AG20443 (cell line): Measurements from ENCODE around the gene ZDHHC19.
A peak's percentile ranks its signal among the peaks of the same experiment; 100 is the strongest.
"Not testable (repeated sequence)": the region's sequence is repeated elsewhere in the genome, so short reads cannot be mapped to it uniquely, and the experiment has no call there.

Experiments used
- DNase-seq: peaks from one replicate; pipeline ENCODE4 v3.0.0; 2012; ENCODE audit warnings: low spot score, mixed read lengths

ZDHHC19 gene

DNA sequence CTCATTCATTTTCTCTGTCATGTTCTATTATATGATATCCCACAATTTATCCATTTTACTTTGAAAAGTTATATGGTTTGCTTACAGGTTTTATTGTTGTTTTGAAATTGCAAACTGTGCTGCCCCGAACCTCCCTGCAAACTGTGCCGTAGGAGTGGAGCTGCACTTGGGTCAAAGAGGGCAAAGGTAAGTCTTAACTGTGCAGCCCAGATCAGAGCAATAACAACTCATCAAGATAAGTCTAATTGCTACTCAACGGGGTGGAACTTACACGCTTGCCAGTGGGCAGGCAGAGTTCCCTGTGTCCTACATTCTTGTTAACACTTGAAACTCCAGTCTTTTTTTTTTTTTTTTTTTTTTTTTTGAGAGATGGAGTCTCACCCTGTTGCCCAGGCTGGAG, 33.2 kb downstream of the ZDHHC19 start:
- peak; percentile 4 for DNase-seq

DNA sequence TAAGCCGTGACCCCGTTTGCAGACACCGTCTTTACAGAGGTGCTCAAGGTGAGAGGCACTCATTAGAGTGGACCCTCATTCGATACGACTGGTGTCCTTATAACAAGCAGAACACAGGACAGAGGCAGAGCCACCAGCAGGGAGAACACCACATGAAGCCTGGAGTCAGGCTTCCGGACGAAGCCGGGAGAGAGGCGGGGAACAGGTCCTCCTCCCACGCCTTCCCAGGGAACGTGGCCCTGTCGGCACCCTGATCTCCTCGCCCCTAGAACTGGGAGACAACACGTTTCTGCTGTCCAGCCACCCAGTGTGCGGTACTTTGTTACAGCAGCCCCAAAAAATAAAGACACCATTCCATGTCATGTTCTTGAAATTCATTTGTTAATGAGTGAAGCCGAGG, 33.6 kb downstream of the ZDHHC19 start:
- no peak for DNase-seq

DNA sequence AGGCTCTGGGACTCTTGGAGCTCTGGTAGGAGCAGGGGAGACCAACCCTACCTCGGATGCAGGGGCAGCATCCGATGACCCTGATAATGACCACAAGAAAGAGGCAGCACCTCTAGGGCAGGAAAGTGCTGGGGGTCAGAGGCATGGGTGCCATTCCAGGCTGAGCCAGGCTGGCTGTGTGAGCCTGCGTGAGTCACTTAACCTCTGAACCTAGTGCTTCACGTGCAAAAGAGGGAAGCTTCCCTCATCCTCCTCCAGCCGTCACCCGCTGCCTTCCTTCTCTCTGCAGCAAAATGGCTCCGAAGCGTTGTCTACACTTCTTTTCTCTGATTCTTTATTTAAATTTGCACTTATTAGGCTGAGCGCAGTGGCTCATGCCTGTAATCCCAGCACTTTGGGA, 35.5 kb downstream of the ZDHHC19 start:
- DNase-seq, result no peak

DNA sequence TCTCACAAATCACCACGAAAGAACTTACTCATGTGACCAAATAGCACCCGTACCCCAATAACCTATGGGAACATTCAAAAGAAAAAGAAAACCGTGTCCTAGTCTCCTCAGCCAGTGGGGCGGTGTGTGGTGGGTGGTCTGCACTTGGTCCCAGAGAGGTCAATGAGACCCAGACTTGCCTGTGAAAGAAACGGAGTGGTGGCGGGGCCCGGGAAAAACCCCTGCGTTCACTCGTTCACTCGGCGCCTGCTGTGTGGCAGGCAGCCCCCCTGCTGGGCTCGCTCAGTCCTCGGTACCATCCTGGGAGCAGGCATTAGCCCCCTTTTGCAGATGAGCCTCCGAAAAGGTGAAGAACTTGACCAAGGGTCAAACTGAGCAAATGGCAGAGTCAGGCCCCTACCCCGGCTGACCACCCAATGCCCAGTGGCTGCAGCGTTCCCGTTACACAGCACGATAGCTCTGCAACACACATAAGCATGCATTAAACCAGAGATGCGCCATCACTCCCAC, 36.0 kb downstream of the ZDHHC19 start:
- no peak for DNase-seq

DNA sequence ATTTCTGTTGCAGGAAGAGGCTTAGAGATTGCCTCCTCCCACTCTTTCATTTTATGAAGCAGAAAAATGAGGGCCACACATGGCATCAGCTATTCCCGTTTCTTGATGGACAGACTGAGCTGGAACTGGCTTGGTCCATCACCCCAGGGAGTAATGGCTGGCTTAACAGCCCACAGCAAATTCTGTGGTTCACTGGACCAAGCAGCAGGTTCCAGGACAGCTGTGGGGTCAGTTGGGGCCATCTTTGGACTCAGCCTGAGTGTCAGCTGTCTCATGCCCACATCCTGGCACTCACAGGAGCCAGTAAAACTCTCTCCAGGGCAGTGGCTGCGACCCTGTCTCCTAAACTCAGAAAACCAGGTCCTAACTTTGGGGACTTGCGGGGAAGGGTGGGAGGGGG, 36.5 kb downstream of the ZDHHC19 start:
- DNase-seq, result no peak

DNA sequence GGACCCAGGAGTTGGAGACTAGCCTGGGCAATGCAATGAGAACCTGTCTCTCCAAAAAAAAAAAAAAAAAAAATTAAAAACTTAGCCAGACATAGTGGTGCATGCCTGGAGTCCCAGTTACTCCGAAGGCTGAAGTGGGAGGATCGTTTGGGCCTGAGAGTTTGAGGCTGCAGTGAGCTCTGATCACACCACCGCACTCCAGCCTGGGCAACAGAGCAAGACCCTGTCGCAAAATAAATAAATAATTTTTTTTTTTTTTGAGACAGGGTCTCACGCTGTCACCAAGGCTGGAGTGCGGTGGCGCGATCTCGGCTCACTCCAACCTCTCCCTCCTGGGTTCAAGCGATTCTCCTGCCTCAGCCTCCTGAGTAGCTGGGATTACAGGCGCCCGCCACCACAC, 40.9 kb downstream of the ZDHHC19 start:
- DNase-seq, result not testable (repeated sequence)

DNA sequence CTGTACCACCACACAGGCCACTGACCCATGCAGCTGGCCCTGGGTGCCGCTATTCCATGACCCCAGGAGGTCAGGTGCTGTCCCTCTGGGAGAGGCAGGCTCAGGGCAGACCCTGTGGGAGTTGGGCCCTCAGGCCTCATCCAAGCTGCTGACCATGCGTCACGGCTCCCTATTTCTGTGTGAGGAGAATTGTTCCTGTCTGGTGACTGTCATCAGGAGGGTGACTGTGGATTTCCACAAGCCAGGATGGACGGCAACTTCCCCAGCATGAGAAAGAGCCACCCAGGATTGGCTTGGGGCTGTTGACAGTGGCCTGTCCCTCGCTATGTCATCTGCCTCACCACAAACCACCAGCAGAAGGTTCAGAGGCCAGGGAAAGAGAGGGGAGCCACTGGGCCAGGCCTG, 41.4 kb downstream of the ZDHHC19 start:
- no peak for DNase-seq

DNA sequence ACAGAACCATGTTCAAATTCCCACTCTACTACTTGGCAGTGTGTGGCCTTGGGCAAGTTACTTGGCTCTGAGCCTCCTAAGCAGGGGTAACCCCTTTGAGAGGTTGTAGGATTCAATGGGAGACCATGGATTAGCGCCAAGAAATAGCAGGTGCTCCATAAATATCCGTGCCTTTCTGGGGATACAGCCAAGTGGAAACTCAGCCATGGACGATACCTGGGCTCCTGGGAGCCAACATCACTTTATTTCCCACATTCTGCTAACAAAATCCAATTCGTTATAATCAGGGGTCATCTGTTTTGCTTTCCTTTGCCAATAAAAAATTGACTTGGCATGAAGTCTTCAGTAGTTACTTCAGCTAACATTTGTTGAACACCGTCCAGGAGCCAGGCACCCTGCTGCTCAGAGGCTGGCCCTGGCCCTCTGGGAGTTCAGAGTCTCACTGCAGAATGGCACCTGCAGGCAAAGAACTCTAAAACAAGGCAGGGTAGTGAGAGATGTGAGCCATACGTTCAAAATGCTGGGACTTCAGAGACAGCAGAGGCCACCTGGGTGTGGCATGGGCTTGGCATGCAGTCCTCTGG, 42.3 kb downstream of the ZDHHC19 start:
- DNase-seq, result no peak

DNA sequence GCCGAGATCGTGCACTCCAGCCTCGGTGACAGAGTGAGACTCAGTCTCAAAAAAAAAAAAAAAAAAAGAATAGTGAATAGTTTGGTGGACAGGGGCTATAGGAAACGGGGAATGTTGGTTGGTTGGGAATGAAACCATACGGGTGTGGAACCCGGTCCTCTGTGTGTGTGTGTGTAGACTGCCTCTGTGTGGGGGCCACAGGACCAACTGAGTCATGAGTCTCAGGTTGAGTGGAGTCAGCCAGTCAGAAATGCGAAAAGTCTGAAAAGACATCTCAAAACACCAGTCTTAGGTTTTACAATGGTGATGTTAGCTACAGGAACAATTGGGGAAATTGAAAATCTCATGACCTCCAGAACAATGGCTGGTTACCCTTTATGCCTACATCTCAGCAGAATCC, 44.5 kb downstream of the ZDHHC19 start:
- DNase-seq, result no peak

DNA sequence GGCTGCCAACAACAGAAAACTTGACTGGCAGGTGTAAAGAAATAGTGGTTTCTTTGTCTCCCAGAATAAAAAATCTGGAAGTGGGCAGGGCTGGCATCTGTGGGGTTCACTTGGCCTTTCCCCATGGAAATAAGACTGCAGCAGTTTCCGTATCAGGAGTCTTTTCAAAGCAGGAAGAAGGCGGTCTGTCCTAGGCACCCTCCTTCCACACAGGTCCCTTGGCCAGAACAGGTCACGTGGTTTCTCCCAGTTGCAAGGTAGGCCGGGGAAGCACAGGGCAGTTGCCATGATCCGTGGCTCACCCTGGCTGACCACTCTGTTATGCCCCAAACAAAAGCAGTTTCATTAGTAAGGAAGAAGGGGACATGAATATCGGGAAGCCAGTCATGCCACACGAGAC, 45.4 kb downstream of the ZDHHC19 start:
- DNase-seq, result no peak

DNA sequence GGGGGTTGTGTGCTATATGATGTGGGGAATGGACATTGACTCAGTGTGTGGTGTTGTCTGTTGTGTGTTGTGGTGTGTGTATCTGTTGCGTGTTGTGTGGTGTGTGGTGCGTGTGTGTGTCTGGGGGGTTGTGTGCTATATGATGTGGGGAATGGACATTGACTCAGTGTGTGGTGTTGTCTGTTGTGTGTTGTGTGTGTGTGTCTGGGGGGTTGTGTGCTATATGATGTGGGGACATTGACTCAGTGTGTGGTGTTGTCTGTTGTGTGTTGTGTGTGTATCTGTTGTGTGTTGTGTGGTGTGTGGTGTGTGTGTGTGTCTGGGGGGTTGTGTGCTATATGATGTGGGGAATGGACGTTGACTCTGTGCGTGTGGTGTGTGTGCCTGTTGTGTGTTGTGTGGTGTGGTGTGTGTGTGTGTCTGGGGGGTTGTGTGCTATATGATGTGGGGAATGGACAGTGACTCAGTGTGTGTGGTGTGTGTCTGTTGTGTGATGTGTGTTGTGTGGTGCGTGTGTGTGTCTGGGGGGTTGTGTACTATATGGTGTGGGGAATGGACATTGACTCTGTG, 46.1 kb downstream of the ZDHHC19 start:
- DNase-seq, result not testable (repeated sequence)

DNA sequence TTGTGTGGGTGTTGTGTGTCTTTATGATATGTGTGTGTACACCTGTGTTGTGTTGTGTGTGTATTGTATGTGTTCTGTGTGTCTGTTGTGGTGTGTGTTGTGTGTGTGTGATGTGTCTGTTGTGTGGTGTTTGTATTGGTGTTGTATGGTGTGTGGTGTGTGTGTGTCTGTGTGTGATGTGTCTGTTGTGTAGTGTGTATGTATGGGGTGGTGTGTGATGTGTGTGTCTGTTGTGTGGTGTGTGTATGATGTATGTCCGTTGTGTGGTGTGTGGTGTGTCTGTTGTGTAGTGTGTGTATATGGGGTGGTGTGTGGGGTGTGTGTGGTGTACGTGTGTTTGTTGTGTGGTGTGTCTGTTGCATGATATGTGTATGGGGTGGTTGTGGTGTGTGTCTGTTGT, 46.6 kb downstream of the ZDHHC19 start:
- no peak for DNase-seq

DNA sequence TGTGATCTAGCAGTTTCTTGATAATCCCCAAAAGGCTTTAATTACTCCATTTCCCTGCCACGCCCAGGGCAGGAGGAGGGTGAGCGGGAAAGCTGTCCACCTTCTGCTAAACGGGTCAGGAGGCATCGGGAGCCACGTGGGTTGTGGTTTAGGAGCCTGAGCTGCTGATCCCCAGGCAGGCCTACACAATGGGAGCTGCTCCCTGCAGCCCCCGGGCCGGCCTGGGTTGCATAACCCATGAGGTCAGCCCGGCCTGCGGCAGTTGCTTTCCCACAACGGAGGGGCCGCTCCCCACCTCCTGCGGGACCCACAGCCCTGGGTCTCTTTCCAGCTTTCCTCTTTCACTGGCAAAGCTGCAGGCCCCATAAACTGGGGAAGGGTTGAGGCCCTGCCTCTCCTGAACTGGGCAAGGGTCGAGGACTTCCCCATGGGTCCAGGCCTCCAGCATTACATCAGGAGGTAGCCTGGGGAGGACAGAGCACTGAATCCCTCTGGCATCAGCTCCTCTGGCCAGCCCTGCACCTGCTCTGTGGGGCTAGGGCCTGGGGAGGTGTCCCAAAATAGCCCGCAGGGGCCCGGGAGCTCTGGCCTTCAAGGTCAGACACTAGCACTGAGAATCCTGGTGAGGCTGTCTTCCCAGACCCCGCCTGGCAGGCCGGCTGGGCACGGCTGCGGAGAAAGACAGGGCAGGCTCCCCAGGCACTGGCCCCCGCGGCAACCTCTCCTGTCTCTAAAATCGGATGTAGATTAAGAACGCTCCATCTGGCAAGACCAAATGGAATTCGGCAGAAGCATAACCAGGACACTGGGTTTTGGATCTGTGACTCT, 47.3 kb downstream of the ZDHHC19 start:
- DNase-seq, result no peak

DNA sequence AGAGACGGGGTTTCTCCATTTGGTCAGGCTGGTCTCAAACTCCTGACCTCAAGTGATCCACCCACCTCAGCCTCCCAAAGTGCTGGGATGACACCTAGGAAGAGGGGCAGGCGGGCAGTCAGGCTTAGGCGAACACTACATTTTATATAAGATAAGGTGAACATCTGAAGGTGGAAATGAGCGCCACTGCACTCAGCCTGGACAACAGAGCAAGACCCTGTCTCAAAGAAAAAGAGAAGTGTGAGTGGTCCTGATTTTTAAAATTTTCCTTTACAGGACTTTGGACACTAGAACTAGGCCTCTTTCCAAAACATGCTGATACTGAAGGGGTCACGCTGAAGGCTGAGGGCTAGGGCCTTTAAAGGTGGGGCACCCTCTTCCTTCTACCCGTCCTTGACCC, 48.0 kb downstream of the ZDHHC19 start:
- no peak for DNase-seq

DNA sequence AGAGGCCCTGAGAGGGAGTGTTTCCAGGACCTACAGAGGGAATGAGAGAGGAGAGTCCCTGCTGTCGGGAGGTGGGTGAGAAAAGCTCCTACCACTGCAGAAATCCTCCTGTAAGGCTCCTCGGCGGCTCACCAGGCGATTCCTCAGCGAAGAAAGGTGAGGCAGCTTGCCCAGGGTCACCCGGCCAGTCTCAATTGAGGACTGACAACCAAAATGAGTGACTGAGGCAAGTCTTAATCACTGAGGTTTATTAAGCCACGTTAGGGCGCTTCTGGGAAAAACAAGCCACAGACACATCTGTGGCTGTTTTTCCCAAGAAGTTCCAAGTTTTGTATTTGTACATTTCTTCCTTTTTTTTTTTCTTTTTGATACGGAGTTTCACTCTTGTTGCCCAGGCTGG, 48.5 kb downstream of the ZDHHC19 start:
- no peak for DNase-seq

DNA sequence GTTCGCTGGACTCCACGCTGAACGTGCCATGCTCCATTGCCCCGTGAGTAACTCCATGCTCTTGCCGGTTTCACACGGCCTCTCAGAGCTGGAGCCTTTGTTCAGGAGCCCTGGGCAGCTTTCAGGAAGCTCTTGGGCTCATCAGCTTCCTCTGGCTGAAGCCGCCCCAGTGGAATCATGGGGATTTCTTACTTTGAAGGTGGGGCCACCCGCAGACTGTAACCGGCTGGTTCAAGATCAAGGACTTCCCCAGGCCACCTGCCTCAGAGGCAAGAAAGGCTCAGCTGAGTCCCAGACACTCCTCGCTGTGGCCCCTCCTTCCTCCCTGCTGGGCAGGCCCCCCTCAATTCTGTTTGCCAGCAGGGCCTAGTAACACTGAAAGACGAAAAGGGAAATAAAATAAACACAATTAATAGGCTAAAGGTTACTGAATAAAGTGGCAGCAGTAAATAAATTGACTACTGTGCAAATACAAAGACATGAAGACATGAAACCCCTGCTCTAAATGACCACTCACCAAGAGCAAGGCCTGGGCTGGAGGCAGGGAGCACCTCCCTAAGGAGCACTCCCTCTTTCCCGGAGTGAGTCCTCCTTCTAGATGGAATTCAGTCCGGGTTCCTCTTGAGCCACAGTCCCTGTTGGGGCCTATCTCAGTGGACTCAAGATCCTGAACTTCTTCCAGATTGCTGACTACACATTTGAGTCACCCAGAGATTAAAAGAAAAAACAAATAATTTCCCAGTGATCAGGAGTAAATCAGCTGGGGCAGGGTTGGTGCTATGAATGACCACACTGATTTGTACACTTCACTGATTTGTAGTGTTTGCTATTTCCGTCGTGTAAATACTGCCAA, 51.0 kb downstream of the ZDHHC19 start:
- DNase-seq, result peak; percentile 71

DNA sequence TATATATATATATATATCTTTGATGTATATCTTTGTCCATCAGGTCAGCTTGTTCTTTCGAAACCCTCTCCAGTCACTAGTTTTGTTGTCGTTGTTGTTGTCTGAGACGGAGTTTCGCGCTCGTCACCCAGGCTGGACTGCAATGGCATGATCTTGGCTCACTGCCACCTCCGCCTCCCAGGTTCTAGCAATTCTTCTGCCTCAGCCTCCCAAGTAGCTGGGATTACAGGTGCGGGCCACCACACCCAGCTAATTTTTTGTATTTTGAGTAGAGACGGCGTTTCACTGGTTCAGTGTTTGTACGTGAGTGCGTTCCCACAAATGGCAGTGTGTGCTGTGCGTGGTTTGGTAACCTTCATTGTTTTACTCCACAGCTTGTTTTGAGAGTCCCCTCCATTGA, 51.7 kb downstream of the ZDHHC19 start:
- no peak for DNase-seq

DNA sequence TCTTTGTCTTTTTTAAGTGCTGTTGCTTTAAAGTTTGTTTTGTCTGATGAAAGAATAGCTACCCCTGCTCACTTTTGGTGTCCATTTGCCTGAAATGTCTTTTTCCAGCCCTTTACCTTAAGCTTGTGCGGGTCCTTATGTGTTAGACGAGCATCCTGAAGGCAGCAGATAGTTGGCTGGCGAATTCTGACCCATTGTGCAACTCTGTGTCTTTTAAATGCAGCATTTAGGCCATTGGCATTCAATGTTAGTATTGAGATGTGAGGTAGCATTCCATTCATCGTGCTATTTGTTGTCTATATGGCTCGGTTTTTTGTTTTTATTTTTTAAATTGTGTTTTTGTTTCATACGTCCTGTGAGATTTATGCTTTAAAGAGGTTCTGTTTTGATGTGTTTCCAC, 55.0 kb downstream of the ZDHHC19 start:
- DNase-seq, result no peak

DNA sequence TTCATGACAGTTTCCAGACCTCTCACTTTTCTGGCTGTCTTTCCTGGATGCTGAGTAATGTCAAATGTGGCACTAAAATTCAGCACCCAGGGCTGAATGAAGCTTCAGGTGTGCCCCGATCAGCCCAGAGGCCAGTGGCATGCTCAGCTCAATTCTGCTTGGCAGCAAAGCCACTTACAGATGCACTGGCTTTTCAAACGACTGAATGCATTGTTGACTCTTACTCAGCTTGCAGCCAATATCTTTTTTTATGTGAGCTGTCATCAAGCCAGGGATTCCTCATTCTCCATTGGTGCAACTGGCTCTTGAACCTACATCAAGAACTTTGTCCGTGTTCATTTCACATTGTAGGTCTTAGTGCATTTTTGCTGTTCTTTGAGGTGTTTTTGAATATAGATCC, 60.7 kb downstream of the ZDHHC19 start:
- DNase-seq, result no peak

DNA sequence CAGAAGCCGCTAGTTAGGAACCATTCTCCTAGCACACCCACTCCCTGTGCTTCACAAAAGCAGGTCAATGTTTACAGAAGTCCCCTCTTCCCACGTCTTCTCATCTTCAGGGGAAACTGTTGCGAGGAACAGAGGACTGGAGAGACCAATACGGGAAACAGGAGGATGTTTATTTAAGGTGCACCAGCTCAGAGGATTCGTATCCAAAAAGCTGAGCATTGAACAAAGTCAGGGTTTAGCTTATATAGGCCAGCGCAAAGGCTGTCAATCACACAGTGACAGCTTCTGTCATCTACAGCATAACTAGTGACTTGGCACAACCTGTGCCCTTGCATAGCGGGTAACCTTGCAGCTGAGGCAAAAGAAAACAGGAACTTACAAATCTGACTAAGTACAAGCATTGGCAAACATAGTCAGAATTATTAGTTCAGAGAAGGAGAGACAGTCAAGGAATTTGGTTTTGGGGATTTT, 61.3 kb downstream of the ZDHHC19 start:
- no peak for DNase-seq

DNA sequence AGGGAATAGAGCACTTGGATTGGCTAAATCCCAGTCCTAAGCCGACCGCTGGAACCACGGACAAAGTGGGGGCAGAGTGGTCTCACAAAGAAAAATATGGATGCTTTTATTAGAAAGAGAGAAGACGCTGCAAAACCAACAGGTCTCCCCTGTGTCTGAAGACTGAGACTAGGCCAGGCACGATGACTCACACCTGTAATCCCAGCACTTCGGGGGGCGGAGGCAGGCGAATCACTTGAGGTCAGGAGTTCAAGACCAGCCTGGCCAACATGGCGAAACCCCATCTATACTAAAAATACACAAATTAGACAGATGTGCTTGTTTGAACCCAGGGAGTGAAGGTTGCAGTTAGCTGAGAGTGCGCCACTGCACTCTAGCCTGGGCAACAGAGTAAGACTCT, 61.8 kb downstream of the ZDHHC19 start:
- DNase-seq, result no peak
